H1 (cell line): ENCODE measurements around the gene ARHGEF19. TPM values are rescaled to one million over a fixed set of nuclear protein-coding genes. Genes with fewer than 3 reads are reported as not detected.
A peak's percentile ranks its signal among the peaks of the same experiment; 100 is the strongest.

Experiments used
- CTCF ChIA-PET: fragments of 300-600 bp; sonication (Branson Sonifier 250); formaldehyde crosslinking; loops from one replicate; lab custom pipeline; 2021; ENCODE audit not compliant: partially characterized antibody; lab: Charles Lee
- POLR2A ChIA-PET: fragments of 300-600 bp; sonication (Branson Sonifier 250); formaldehyde crosslinking; loops from one replicate; lab custom pipeline; 2021; ENCODE audit warnings: inconsistent platforms; ENCODE audit not compliant: partially characterized antibody; lab: Charles Lee
- DNase-seq, 2 experiments: peaks; one replicate each; pipeline versions ENCODE4 v3.0.0 to v3.0.0-alpha.2; 2010 to 2022; ENCODE audit warnings: low spot score in 2 of 2, low read depth in 1 of 2, mixed read lengths in 1 of 2
- FAIRE-seq: peaks from 2 replicates; lab custom pipeline; 2011; peaks lifted over from hg19 to GRCh38; lab: Jason Lieb, UNC
- H2AFZ ChIP-seq: 2 replicates; pipeline ENCODE4 v1.8.1; 2012; ENCODE audit warnings: low read length, inconsistent platforms
- H2AK5ac ChIP-seq: 2 replicates; pipeline ENCODE4 v1.6.1; 2013; ENCODE audit warnings: low read depth, low read length
- H2BK120ac ChIP-seq: replicated peaks from 2 replicates; pipeline ENCODE3; 2013; ENCODE audit warnings: low read depth, low read length, inconsistent platforms
- H2BK12ac ChIP-seq: 2 replicates; pipeline ENCODE4 v1.6.1; 2013; ENCODE audit warnings: low read depth, low read length
- H2BK15ac ChIP-seq: 2 replicates; pipeline ENCODE4 v1.6.1; 2013; ENCODE audit warnings: low read length
- H2BK20ac ChIP-seq: 2 replicates; pipeline ENCODE4 v1.6.1; 2013; ENCODE audit warnings: low read length
- H2BK5ac ChIP-seq: 2 replicates; pipeline ENCODE4 v1.6.1; 2013; ENCODE audit warnings: low read depth, low read length
- H3K14ac ChIP-seq: 2 replicates; pipeline ENCODE4 v1.6.1; 2013; ENCODE audit warnings: inconsistent platforms; ENCODE audit not compliant: insufficient read length
- H3K18ac ChIP-seq: 2 replicates; pipeline ENCODE4 v1.6.1; 2013; ENCODE audit warnings: low read length; ENCODE audit errors: extremely low read depth
- H3K23ac ChIP-seq: 2 replicates; pipeline ENCODE4 v1.6.1; 2013; ENCODE audit warnings: inconsistent platforms; ENCODE audit not compliant: insufficient read length
- H3K23me2 ChIP-seq: 2 replicates; pipeline ENCODE4 v1.6.1; 2013; ENCODE audit warnings: low read depth, low read length
- H3K27ac ChIP-seq: 2 replicates; pipeline ENCODE4 v1.6.1; 2011; ENCODE audit warnings: low read depth, low read length, inconsistent platforms
- H3K27me3 ChIP-seq, 4 experiments: replicated peaks in 1 of 4; 1 replicate in 1 of 4; 2 replicates in 3 of 4; pipeline versions ENCODE4 v1.6.1 to v1.8.1; 2011 to 2013; ENCODE audit warnings: low read length in 3 of 4, mild to moderate bottlenecking in 3 of 4, inconsistent platforms in 2 of 4, mixed read lengths in 2 of 4, moderate library complexity in 1 of 4; ENCODE audit not compliant: control insufficient read depth in 3 of 4, insufficient read depth in 3 of 4; ENCODE audit errors: extremely low read depth in 1 of 4
- H3K36me3 ChIP-seq, 4 experiments: 2 replicates each; pipeline versions ENCODE4 v1.6.1 to v1.8.1; 2011 to 2013; ENCODE audit warnings: mild to moderate bottlenecking in 4 of 4, low read length in 3 of 4, moderate library complexity in 2 of 4, control low read depth in 1 of 4, inconsistent platforms in 1 of 4; ENCODE audit not compliant: insufficient read depth in 4 of 4, control insufficient read depth in 2 of 4
- H3K4ac ChIP-seq: replicated peaks from 2 replicates; pipeline ENCODE3; 2013; ENCODE audit warnings: low read length, low read depth, mixed read lengths, inconsistent platforms; ENCODE audit not compliant: insufficient read length
- H3K4me1 ChIP-seq, 4 experiments: replicated peaks in 1 of 4; 1 replicate in 1 of 4; 2 replicates in 3 of 4; pipeline versions ENCODE4 v1.6.1 to v1.8.1; 2011 to 2013; ENCODE audit warnings: low read length in 3 of 4, inconsistent platforms in 2 of 4, mixed read lengths in 1 of 4; ENCODE audit not compliant: insufficient read depth in 4 of 4, control insufficient read depth in 3 of 4
- H3K4me2 ChIP-seq, 2 experiments: 2 replicates each; pipeline versions ENCODE4 v1.6.1 to v1.8.1; 2011 to 2013; ENCODE audit warnings: low read depth in 2 of 2, low read length in 2 of 2, control low read depth in 1 of 2, inconsistent platforms in 1 of 2, mild to moderate bottlenecking in 1 of 2; ENCODE audit not compliant: insufficient read depth in 1 of 2
- H3K4me3 ChIP-seq, 4 experiments: fragments of 200-600, 300-600 bp in 1 of 4; sonication (generic), shearing (Covaris generic), sonication (Bioruptor Twin) in 1 of 4; 2 replicates each; pipeline versions ENCODE4 v1.5.1 to v1.8.1; 2011 to 2016; ENCODE audit warnings: low read length in 4 of 4, low read depth in 3 of 4, control low read depth in 2 of 4, inconsistent platforms in 2 of 4, mild to moderate bottlenecking in 2 of 4, mixed read lengths in 1 of 4, moderate library complexity in 1 of 4; ENCODE audit not compliant: insufficient read depth in 2 of 4; ENCODE audit errors: extremely low read depth in 1 of 4
- H3K56ac ChIP-seq: replicated peaks from 2 replicates; pipeline ENCODE3; 2013; ENCODE audit warnings: low read depth, mild to moderate bottlenecking, mixed read lengths, low read length, inconsistent platforms; ENCODE audit not compliant: insufficient read length
- H3K79me1 ChIP-seq: 2 replicates; pipeline ENCODE4 v1.6.1; 2013; ENCODE audit warnings: low read depth, low read length, control low read depth
- H3K79me2 ChIP-seq, 2 experiments: 2 replicates each; pipeline versions ENCODE4 v1.6.1 to v1.8.1; 2012 to 2013; ENCODE audit warnings: low read length in 2 of 2, mild to moderate bottlenecking in 2 of 2, inconsistent platforms in 1 of 2; ENCODE audit not compliant: insufficient read depth in 2 of 2, control insufficient read depth in 1 of 2
- H3K9ac ChIP-seq, 4 experiments: replicated peaks in 1 of 4; 1 replicate in 1 of 4; 2 replicates in 3 of 4; pipeline versions ENCODE4 v1.6.1 to v1.8.1; 2011 to 2013; ENCODE audit warnings: low read depth in 3 of 4, low read length in 3 of 4, control low read depth in 2 of 4, mild to moderate bottlenecking in 2 of 4, moderate library complexity in 2 of 4, inconsistent platforms in 1 of 4; ENCODE audit errors: extremely low read depth in 1 of 4
- H3K9me3 ChIP-seq, 2 experiments: 2 replicates each; pipeline versions ENCODE4 v1.6.1 to v1.8.1; 2012 to 2013; ENCODE audit warnings: mild to moderate bottlenecking in 2 of 2, moderate library complexity in 2 of 2, control low read depth in 1 of 2, inconsistent platforms in 1 of 2, low read depth in 1 of 2, low read length in 1 of 2, mixed read lengths in 1 of 2; ENCODE audit not compliant: insufficient read depth in 2 of 2
- H4K20me1 ChIP-seq, 2 experiments: replicated peaks in 1 of 2; 2 replicates each; pipeline versions ENCODE3 to v1.8.1; 2011 to 2013; ENCODE audit warnings: inconsistent platforms in 2 of 2, low read length in 2 of 2, mild to moderate bottlenecking in 1 of 2; ENCODE audit not compliant: insufficient read depth in 2 of 2, control insufficient read depth in 1 of 2
- H4K5ac ChIP-seq: 2 replicates; pipeline ENCODE4 v1.6.1; 2013; ENCODE audit warnings: low read length, low read depth, mixed read lengths, inconsistent platforms; ENCODE audit not compliant: insufficient read length
- H4K8ac ChIP-seq: 2 replicates; pipeline ENCODE4 v1.8.0; 2013; ENCODE audit warnings: mild to moderate bottlenecking, moderate library complexity, low read length, inconsistent platforms; ENCODE audit not compliant: insufficient read depth; ENCODE audit errors: extremely low read depth
- H4K91ac ChIP-seq: replicated peaks from 2 replicates; pipeline ENCODE3; 2013; ENCODE audit warnings: low read length, mixed read lengths, inconsistent platforms; ENCODE audit not compliant: insufficient read length
- ASH2L ChIP-seq: fragments of 200-600, 300-600 bp; sonication (generic); IDR thresholded peaks from one replicate; pipeline ENCODE4 v1.7.1; 2017; ENCODE audit warnings: low read length
- CTCF ChIP-seq, 3 experiments: IDR thresholded peaks; 1 replicate in 2 of 3; 2 replicates in 1 of 3; pipeline versions ENCODE4 v1.5.1 to v1.6.1; 2011; ENCODE audit warnings: low read length in 3 of 3, mild to moderate bottlenecking in 3 of 3, inconsistent platforms in 2 of 3, low read depth in 1 of 3, moderate library complexity in 1 of 3; ENCODE audit not compliant: insufficient read depth in 1 of 3; ENCODE audit errors: control extremely low read depth in 1 of 3
- JUN ChIP-seq: IDR thresholded peaks from 2 replicates; pipeline ENCODE4 v1.6.1; 2011; ENCODE audit warnings: low read depth, mild to moderate bottlenecking, improper control_type of control experiment, low read length
- JUND ChIP-seq: IDR thresholded peaks from 2 replicates; pipeline ENCODE4 v1.6.1; 2011; ENCODE audit warnings: mild to moderate bottlenecking, improper control_type of control experiment, low read length
- POLR2AphosphoS5 ChIP-seq: IDR thresholded peaks from 2 replicates; pipeline ENCODE4 v1.6.1; 2011; ENCODE audit warnings: low read depth, low read length
- SIN3A ChIP-seq, 2 experiments: IDR thresholded peaks in 1 of 2; conservative IDR thresholded peaks in 1 of 2; 2 replicates each; pipeline ENCODE4 v1.6.1; 2011 to 2012; ENCODE audit warnings: low read length in 2 of 2, improper control_type of control experiment in 1 of 2, low read depth in 1 of 2, mild to moderate bottlenecking in 1 of 2
- TBP ChIP-seq: IDR thresholded peaks from 2 replicates; pipeline ENCODE4 v1.6.1; 2011; ENCODE audit warnings: low read depth, low read length, improper control_type of control experiment
- TEAD4 ChIP-seq: IDR thresholded peaks from 2 replicates; pipeline ENCODE4 v1.6.1; 2012; ENCODE audit warnings: low read depth, low read length, inconsistent platforms, mixed read lengths
- WGBS, 2 experiments: shearing (Covaris generic) in 1 of 2; methylation state at CpG; one replicate each; pipeline versions ENCODE4 v1.1.6 to v1.1.7; 2013 to 2015; ENCODE audit warnings: low lambda C conversion rate in 2 of 2, mixed read lengths in 2 of 2, inconsistent platforms in 1 of 2, low coverage in 1 of 2, missing lambda C conversion rate in 1 of 2; ENCODE audit not compliant: insufficient replicate concordance in 2 of 2, insufficient coverage in 1 of 2, insufficient read length in 1 of 2; ENCODE audit errors: extremely low coverage in 1 of 2, missing lambda C conversion rate in 1 of 2; 5-methylcytosine and 5-hydroxymethylcytosine counted together
- polyA plus RNA-seq, 7 experiments: library from polyadenylated mRNA; depleted of rRNA in 3 of 7; stranded (reverse) in 5 of 7; unstranded in 2 of 7; fragments of >200 nt in 5 of 7; fragments of 200-250 nt in 2 of 7; gene quantifications; 1 replicate in 5 of 7; 2 replicates in 1 of 7; 4 replicates in 1 of 7; pipeline versions ENCODE4 v1.2.1 to v1.2.3, GENCODE V29; 2011 to 2013; ENCODE audit warnings: missing spikeins in 2 of 7, mixed read lengths in 2 of 7
- total RNA-seq: library from RNA; stranded (reverse); fragmentation: NEBNext Ultra II Directional; extraction: Animal tissue kit (Norgen Biotek cat#: 25700); gene quantifications from 2 replicates; pipeline ENCODE4 v1.2.1, GENCODE V29; 2021

The ARHGEF19 gene
- total and polyA plus RNA-seq, 2 of the 8 experiments (the other 6 are each of a cell fraction or from before 2014, with no cell fraction given): 47.5 to 56.4 TPM

GRCh38 chr1:16181887-16182719 lies 30.3 kb downstream of the ARHGEF19 start:
- peak overlapping the region; percentile 94 for H3K18ac ChIP-seq
- peak overlapping the region in 1 of 2 experiments; percentile 35; a peak in 1 of 4 replicates for H3K4me2 ChIP-seq
- FAIRE-seq: no peak
- H3K23ac ChIP-seq: no peak overlapping the region
- 54% methylated on average over 18 of the region's 18 CpGs; no CpG with 5 or more reads in 1 of the 2 experiments for WGBS, 2 experiments
- peak overlapping the region; percentile 42 for H3K4ac ChIP-seq
- H3K36me3 ChIP-seq: no peaks in the 10 kb centered on the region
- H3K4me3 ChIP-seq: no peak overlapping the region
- DNase-seq: peak; percentile 58 to 82
- H3K79me1 ChIP-seq: no peaks in the 10 kb centered on the region
- peak overlapping the region; percentile 94 for H2BK12ac ChIP-seq
- peak overlapping the region in 1 of 4 experiments; percentile 34; a peak in 2 of 7 replicates for H3K9ac ChIP-seq
- no peak overlapping the region for H4K5ac ChIP-seq
- H3K4me1 ChIP-seq: peaks cover 4 to 11% (median 8%) of the 10 kb centered on the region in 4 experiments; a peak in 6 of 7 replicates
- peak overlapping the region; percentile 93 for H2BK5ac ChIP-seq
- H3K79me2 ChIP-seq: no peaks in the 10 kb centered on the region
- no peak overlapping the region for H3K56ac ChIP-seq
- peak overlapping the region; percentile 49 for H2AK5ac ChIP-seq
- H2BK120ac ChIP-seq: peak overlapping the region; percentile 1
- H4K91ac ChIP-seq: peak overlapping the region; percentile 78
- H4K8ac ChIP-seq: peak overlapping the region; percentile 89
- no peak overlapping the region for H3K14ac ChIP-seq
- H2AFZ ChIP-seq: peak overlapping the region; percentile 45; the same call in 1 of the 2 replicates
- CTCF ChIA-PET: interaction anchor here (0.9 to 17.1 kb wide), 13 partner anchors 8 to 103 kb away, joined by 3 to 569 read pairs (median 4); partner anchors contain the start of genes EPHA2 and FAM131C
- POLR2A ChIA-PET: interaction anchor here (0.8 to 3.4 kb wide), 12 partner anchors 9 to 42 kb away, joined by 3 to 17 read pairs (median 3); partner anchors contain the start of genes ARHGEF19 and EPHA2
- H3K9me3 ChIP-seq: no peaks in the 10 kb centered on the region
- no peaks in the 10 kb centered on the region for H4K20me1 ChIP-seq
- no peaks in the 10 kb centered on the region; a peak in 1 of 7 replicates for H3K27me3 ChIP-seq
- H3K27ac ChIP-seq: peak overlapping the region; percentile 70; the same call in 1 of the 2 replicates
- peak overlapping the region; percentile 96 for H2BK20ac ChIP-seq
- H3K23me2 ChIP-seq: no peaks in the 10 kb centered on the region
- H2BK15ac ChIP-seq: peak overlapping the region; percentile 98; the same call in 1 of the 2 replicates
- TF ChIP-seq ASH2L: peak; percentile 42
- peak; percentile 58 for TF ChIP-seq POLR2AphosphoS5
- peak; percentile 93 for TF ChIP-seq JUND
- peak; percentile 64; the same call in 1 of the 2 replicates for TF ChIP-seq JUN
- peak; percentile 55; the same call in 1 of the 2 replicates for TF ChIP-seq TBP
- TF ChIP-seq SIN3A (conservative IDR thresholded peaks at IDR 0.05 in 1 of 2, IDR thresholded peaks at IDR 0.05 in 1 of 2; ENCODE audit: low read depth in 1 of 2, low read length in 2 of 2): 0 out of 4 replicates have a peak, but pooled peaks of 1 of the 2 experiments have one; percentile 37
- TF ChIP-seq CTCF (IDR thresholded peaks at IDR 0.05; ENCODE audit: control extremely low read depth in 1 of 3, insufficient read depth in 1 of 3, low read depth in 1 of 3, low read length in 3 of 3): no peak
- 0 out of 2 replicates have a peak, but pooled peaks have one; percentile 66 for TF ChIP-seq TEAD4
